ENCODE measurements around the gene ABHD10.
"Not testable (repeated sequence)": the region's sequence is repeated elsewhere in the genome, so short reads cannot be mapped to it uniquely, and the experiment has no call there.

Gene ABHD10

GRCh38 chr3:112017091-112017490, 38.3 kb downstream of the ABHD10 start:
- H3K4me3 ChIP-seq (ENCODE audit: low read length), result no peak overlapping the region
- no peak for TF ChIP-seq ZNF274 (IDR thresholded peaks at IDR 0.05; ENCODE audit: low read depth, low read length)

GRCh38 chr3:112018712-112019111, 39.9 kb downstream of the ABHD10 start:
- TF ChIP-seq ZNF274 (IDR thresholded peaks at IDR 0.05; ENCODE audit: low read depth, low read length), result no peak
- no peak overlapping the region for H3K4me3 ChIP-seq (ENCODE audit: low read length)

- H3K4me3 ChIP-seq (ENCODE audit: low read length), result no peak overlapping the region
- TF ChIP-seq ZNF274 (IDR thresholded peaks at IDR 0.05; ENCODE audit: low read depth, low read length), result no peak
These were observed 40.9 kb downstream of the ABHD10 start for GRCh38 chr3:112019716-112020115.

GRCh38 chr3:112020674-112021085, 41.9 kb downstream of the ABHD10 start:
- H3K4me3 ChIP-seq (ENCODE audit: low read length), result no peak overlapping the region
- no peak for TF ChIP-seq ZNF274 (IDR thresholded peaks at IDR 0.05; ENCODE audit: low read depth, low read length)

GRCh38 chr3:112027142-112027541, 48.3 kb downstream of the ABHD10 start:
- H3K4me3 ChIP-seq (ENCODE audit: low read length), result no peak overlapping the region
- TF ChIP-seq ZNF274 (IDR thresholded peaks at IDR 0.05; ENCODE audit: low read depth, low read length), result no peak

- TF ChIP-seq ZNF274 (IDR thresholded peaks at IDR 0.05; ENCODE audit: low read depth, low read length), result no peak
These were observed 49.0 kb downstream of the ABHD10 start for GRCh38 chr3:112027826-112028225.

GRCh38 chr3:112030901-112031300, 52.1 kb downstream of the ABHD10 start:
- H3K4me3 ChIP-seq (ENCODE audit: low read length), result no peak overlapping the region
- TF ChIP-seq ZNF274 (IDR thresholded peaks at IDR 0.05; ENCODE audit: low read depth, low read length), result no peak

More at GRCh38 chr3:112027826-112028225, 49.0 kb downstream of the ABHD10 start:
- H3K4me3 ChIP-seq (ENCODE audit: low read length), result no peak overlapping the region

- no peak for TF ChIP-seq ZNF274 (IDR thresholded peaks at IDR 0.05; ENCODE audit: low read depth, low read length)
- H3K4me3 ChIP-seq (ENCODE audit: low read length), result no peak overlapping the region
These were observed 53.4 kb downstream of the ABHD10 start for GRCh38 chr3:112032098-112032731.

GRCh38 chr3:112034436-112034835, 55.6 kb downstream of the ABHD10 start, which contains the start of gene TMPRSS7:
Gene TMPRSS7 (plus strand): TSS chr3:112034736. CDS start chr3:112034846, 110 bp downstream.
- no peak within 1 kb of the TSS for H3K4me3 ChIP-seq (ENCODE audit: low read length)
- no peak for TF ChIP-seq ZNF274 (IDR thresholded peaks at IDR 0.05; ENCODE audit: low read depth, low read length)

GRCh38 chr3:112035241-112035640, 56.4 kb downstream of the ABHD10 start:
- H3K4me3 ChIP-seq (ENCODE audit: low read length), result no peak overlapping the region
- no peak for TF ChIP-seq ZNF274 (IDR thresholded peaks at IDR 0.05; ENCODE audit: low read depth, low read length)

- not testable (repeated sequence) for H3K4me3 ChIP-seq (ENCODE audit: low read length)
These were observed 58.4 kb downstream of the ABHD10 start for GRCh38 chr3:112037194-112037593.

- no peak for TF ChIP-seq ZNF274 (IDR thresholded peaks at IDR 0.05; ENCODE audit: low read depth, low read length)
- H3K4me3 ChIP-seq (ENCODE audit: low read length), result no peak overlapping the region
These were observed 60.0 kb downstream of the ABHD10 start for GRCh38 chr3:112038863-112039262.

GRCh38 chr3:112041321-112041720, 62.5 kb downstream of the ABHD10 start:
- no peak for TF ChIP-seq ZNF274 (IDR thresholded peaks at IDR 0.05; ENCODE audit: low read depth, low read length)
- no peak overlapping the region for H3K4me3 ChIP-seq (ENCODE audit: low read length)

- H3K4me3 ChIP-seq (ENCODE audit: low read length), result no peak overlapping the region
- TF ChIP-seq ZNF274 (IDR thresholded peaks at IDR 0.05; ENCODE audit: low read depth, low read length), result no peak
These were observed 64.0 kb downstream of the ABHD10 start for GRCh38 chr3:112042842-112043280.
